Epithelial cell of esophagus (primary cell): ENCODE results near the gene SSC5D.

Experiments
- DNase-seq: peaks from one replicate; pipeline ENCODE4 v3.0.0; 2010; ENCODE audit warnings: low read depth
- H3K4me3 ChIP-seq: 2 replicates; pipeline ENCODE4 v1.5.1; 2011; ENCODE audit warnings: mild to moderate bottlenecking, low read length, control low read depth
- CTCF ChIP-seq: IDR thresholded peaks from 2 replicates; pipeline ENCODE4 v1.5.1; 2011; ENCODE audit warnings: low read depth, mild to moderate bottlenecking, low read length, control low read depth, inconsistent platforms; ENCODE audit not compliant: insufficient read depth; ENCODE audit errors: missing control alignments

SSC5D gene

DNA sequence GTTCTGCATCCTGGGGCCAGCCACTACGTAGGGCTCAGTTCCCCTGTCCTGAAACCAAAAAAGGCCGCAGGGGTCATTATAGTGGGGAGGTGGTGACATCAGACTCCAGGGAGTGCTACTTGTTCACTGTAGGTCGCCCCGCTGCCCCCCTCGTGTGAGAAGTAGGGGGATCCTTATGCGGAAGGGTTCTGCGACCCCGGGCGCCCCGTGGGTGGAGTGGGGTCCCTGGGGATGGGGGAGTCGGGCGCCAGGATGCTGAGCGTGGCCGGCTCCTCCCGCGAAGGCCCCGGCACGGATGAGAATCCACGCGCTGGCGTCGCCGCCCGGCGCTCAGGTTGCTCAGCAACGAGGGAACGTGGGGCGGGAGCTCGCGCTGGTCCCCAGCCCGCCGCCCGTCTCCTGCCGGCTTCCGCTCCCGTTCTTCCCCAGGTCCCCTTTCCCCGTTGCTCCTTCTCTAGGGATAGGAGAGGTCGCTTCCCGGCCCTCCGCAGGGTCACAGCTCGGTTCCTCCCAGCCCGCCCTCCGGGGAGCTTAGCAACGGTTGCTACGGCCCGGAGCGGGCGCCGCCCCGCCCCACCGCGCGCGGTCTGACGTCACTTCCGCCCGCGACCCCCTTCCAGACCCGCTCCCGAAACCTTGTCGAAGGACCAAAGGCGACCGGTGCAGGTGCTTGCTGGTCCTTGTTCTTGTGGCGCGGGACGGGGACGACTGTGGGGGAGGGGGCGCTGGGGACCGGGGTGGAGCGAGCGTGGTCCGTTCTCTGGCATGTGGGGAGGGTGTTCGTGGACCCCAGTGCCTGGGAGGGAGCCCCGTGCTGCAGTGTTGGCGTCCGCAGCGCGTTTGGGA, 3.4 kb upstream of the SSC5D start, which contains the start of gene NAT14:
TSS of gene NAT14 (plus strand) at position 596 of the 846 bp plus-strand sequence. CDS start 521 bp downstream, outside the sequence.
- peak; percentile 37 for DNase-seq
- TF ChIP-seq CTCF, result no peak
- H3K4me3 ChIP-seq, result peak within 1 kb of the TSS; percentile 69

- no peak for TF ChIP-seq CTCF
- DNase-seq, result no peak
- peak overlapping the region; percentile 69 for H3K4me3 ChIP-seq
Observed at GRCh38 chr19:55485439-55486011, 2.7 kb upstream of the SSC5D start.

DNA sequence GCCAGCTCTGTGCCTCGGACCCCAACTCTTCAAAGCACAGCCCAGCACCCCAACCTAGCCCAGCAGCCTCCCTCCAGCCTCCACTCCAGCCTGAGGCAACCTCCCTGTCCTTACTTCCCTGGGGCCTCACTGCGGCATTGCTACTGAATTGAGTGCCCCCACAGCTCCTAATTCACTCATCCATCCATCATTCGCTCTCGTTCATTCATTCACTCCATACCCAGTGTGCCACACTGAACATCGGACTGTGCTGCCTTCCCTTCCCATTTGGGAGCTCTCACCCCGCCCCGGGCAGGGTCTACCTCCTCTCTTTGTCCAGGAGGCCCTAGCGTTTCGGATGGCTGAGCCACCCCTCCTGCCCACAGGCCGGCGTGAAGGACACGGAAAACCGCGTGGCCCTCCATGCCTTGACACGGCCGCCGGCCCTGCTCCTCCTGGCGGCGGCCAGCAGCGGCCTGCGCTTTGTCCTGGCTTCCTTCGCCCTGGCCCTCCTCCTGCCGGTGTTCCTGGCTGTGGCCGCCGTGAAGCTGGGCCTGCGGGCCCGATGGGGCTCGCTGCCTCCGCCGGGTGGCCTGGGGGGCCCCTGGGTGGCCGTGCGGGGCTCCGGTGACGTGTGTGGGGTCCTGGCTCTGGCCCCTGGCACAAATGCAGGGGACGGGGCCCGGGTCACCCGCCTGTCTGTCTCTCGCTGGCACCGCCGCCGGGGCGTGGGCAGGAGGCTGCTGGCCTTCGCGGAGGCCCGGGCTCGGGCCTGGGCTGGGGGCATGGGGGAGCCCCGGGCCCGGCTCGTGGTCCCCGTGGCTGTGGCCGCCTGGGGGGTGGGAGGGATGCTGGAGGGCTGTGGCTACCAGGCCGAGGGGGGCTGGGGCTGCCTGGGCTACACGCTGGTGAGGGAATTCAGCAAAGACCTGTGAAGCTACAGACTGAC, 1.9 kb upstream of the SSC5D start:
- no peak overlapping the region for H3K4me3 ChIP-seq
- TF ChIP-seq CTCF, result no peak
- no peak for DNase-seq

- TF ChIP-seq CTCF, result no peak
- H3K4me3 ChIP-seq, result no peak overlapping the region
- DNase-seq, result peak; percentile 87
Observed at GRCh38 chr19:55486971-55487923, 989 bp upstream of the SSC5D start.

DNA sequence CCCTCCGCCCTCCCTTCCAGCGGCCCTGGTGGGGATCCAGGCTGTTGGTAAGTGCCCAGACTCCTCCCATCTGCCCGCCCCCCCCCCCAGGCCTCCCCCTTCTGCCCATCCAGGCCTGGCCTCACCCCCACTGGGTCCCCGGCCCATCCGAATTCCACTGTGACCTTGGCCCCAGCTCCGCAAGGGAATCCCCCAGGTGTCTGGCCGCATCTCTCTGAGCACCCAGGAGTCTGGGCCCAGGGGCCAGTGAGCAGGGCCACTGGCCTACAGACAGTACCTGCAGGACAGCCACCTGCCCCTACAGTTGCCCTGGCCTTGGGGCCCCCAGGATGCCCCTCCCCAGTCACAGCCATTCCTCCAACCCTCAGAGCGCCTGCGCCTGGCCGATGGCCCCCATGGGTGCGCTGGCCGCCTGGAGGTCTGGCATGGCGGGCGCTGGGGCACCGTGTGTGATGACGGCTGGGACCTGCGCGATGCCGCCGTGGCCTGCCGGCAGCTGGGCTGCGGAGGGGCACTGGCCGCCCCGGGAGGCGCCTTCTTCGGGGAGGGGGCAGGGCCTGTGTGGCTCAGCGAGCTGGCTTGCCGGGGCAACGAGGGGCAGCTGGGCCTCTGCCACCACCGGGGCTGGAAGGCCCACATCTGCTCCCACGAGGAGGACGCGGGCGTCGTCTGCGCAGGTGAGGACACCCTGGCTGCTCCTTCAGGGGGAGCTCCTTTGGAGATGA, 912 bp downstream of the SSC5D start:
- no peak for TF ChIP-seq CTCF
- H3K4me3 ChIP-seq, result no peak overlapping the region
- no peak for DNase-seq
